K562 (cell line): Measurements from ENCODE around the gene RPL10A. TPM values are rescaled to one million over a fixed set of nuclear protein-coding genes. Genes with fewer than 3 reads are reported as not detected.
A peak's percentile ranks its signal among the peaks of the same experiment; 100 is the strongest.

ENCODE experiments used
- BCLAF1 ChIP-seq, 2 experiments: fragments of 450-650 bp in 1 of 2; IDR thresholded peaks; 2 replicates each; pipeline ENCODE4 v1.6.1; 2011 to 2017; ENCODE audit warnings: low read depth in 2 of 2, antibody characterized with exemption in 1 of 2, borderline replicate concordance in 1 of 2, low read length in 1 of 2, mild to moderate bottlenecking in 1 of 2, mixed read lengths in 1 of 2; ENCODE audit not compliant: control insufficient read depth in 1 of 2
- DLX4 ChIP-seq: fragments of 250-450 bp; sonication (Bioruptor Pico); IDR thresholded peaks from 2 replicates; pipeline ENCODE4 v1.6.1; 2021; ENCODE audit warnings: mild to moderate bottlenecking
- E2F1 ChIP-seq: sonication (generic); formaldehyde crosslinking; IDR thresholded peaks from 2 replicates; pipeline ENCODE4 v1.8.1; 2023; ENCODE audit warnings: mild to moderate bottlenecking, missing genetic modification reagents, moderate library complexity
- EWSR1 ChIP-seq: fragments of 450-650 bp; IDR thresholded peaks from 2 replicates; pipeline ENCODE4 v1.6.1; 2018; ENCODE audit warnings: borderline replicate concordance, mild to moderate bottlenecking, low read depth, moderate library complexity; ENCODE audit not compliant: partially characterized antibody
- FOSL1 ChIP-seq: fragments of 200-800 bp; sonication (Bioruptor generic); conservative IDR thresholded peaks from 2 replicates; pipeline ENCODE4 v1.6.1; 2016; ENCODE audit warnings: missing genetic modification characterization, missing compliant biosample characterization
- ILF3 ChIP-seq: fragments of 450-650 bp; IDR thresholded peaks from 2 replicates; pipeline ENCODE4 v1.6.1; 2018; ENCODE audit warnings: antibody characterized with exemption, mild to moderate bottlenecking, moderate library complexity, borderline replicate concordance
- JUND ChIP-seq, 2 experiments: IDR thresholded peaks; 2 replicates in 1 of 2; 3 replicates in 1 of 2; pipeline ENCODE4 v1.6.1; 2011; ENCODE audit warnings: borderline replicate concordance in 2 of 2, low read depth in 2 of 2, low read length in 2 of 2, improper control_type of control experiment in 1 of 2, missing biosample characterization in 1 of 2, missing genetic modification characterization in 1 of 2, missing genetic modification reagents in 1 of 2
- MAZ ChIP-seq, 2 experiments: fragments of 450-650 bp in 1 of 2; sonication (generic) in 1 of 2; formaldehyde crosslinking; IDR thresholded peaks in 1 of 2; conservative IDR thresholded peaks in 1 of 2; 2 replicates each; pipeline versions ENCODE4 v1.4.0 to v1.5.0; 2020; ENCODE audit warnings: mild to moderate bottlenecking in 1 of 2, missing genetic modification reagents in 1 of 2
- MBD1 ChIP-seq: fragments of 250-450 bp; sonication (Bioruptor Pico); IDR thresholded peaks from 2 replicates; pipeline ENCODE4 v1.8.0; 2022; ENCODE audit warnings: inconsistent platforms
- MIER1 ChIP-seq: fragments of 450-650 bp; IDR thresholded peaks from 2 replicates; pipeline ENCODE4 v1.6.1; 2016; ENCODE audit warnings: antibody characterized with exemption, mild to moderate bottlenecking, low read depth
- POLR2A ChIP-seq: fragments of 450-650 bp; conservative IDR thresholded peaks from 2 replicates; pipeline ENCODE4 v1.6.1; 2016
- RBM39 ChIP-seq: fragments of 200-400 bp; formaldehyde crosslinking; optimal IDR thresholded peaks from 2 replicates; pipeline ENCODE3; 2018; ENCODE audit warnings: low read depth, low read length
- SIN3A ChIP-seq, 2 experiments: fragments of 150-350 bp in 1 of 2; IDR thresholded peaks; 2 replicates each; pipeline ENCODE4 v1.6.1; 2011 to 2016; ENCODE audit warnings: borderline replicate concordance in 2 of 2, low read depth in 2 of 2, low read length in 2 of 2, mild to moderate bottlenecking in 2 of 2, moderate library complexity in 2 of 2; ENCODE audit not compliant: control insufficient read depth in 1 of 2
- SREBF2 ChIP-seq: sonication (generic); formaldehyde crosslinking; IDR thresholded peaks from 2 replicates; pipeline ENCODE4 v1.4.0; 2020; ENCODE audit warnings: mild to moderate bottlenecking, missing genetic modification reagents
- TFE3 ChIP-seq: fragments of 450-650 bp; formaldehyde crosslinking; IDR thresholded peaks from 2 replicates; pipeline ENCODE4 v1.4.0; 2020; ENCODE audit warnings: mild to moderate bottlenecking, mixed read lengths
- THRAP3 ChIP-seq: fragments of 450-650 bp; IDR thresholded peaks from 2 replicates; pipeline ENCODE4 v1.6.1; 2016; ENCODE audit warnings: mild to moderate bottlenecking, inconsistent platforms, borderline replicate concordance
- U2AF2 ChIP-seq: fragments of 200-400 bp; formaldehyde crosslinking; optimal IDR thresholded peaks from 2 replicates; pipeline ENCODE3; 2017; ENCODE audit warnings: low read depth, mild to moderate bottlenecking, low read length
- ZNF668 ChIP-seq: fragments of 250-450 bp; sonication (Bioruptor Pico); IDR thresholded peaks from 2 replicates; pipeline ENCODE4 v1.8.0; 2022; ENCODE audit warnings: mild to moderate bottlenecking, inconsistent platforms
- polyA plus RNA-seq, 8 experiments: library from polyadenylated mRNA; depleted of rRNA in 4 of 8; stranded (reverse) in 5 of 8; unstranded in 3 of 8; fragments of >200 nt; fragmentation: Nextera tagmentation in 2 of 8; fragmentation: Illumina TruSeq in 1 of 8; extraction: Ambion mirVana in 2 of 8; extraction: Trizol in 1 of 8; gene quantifications; 2 replicates each; pipeline versions ENCODE4 v1.2.1 to v1.2.3, GENCODE V29; 2011 to 2014; ENCODE audit warnings: inconsistent platforms in 1 of 8, missing spikeins in 1 of 8
- total RNA-seq, 7 experiments: library from RNA; depleted of rRNA in 6 of 7; stranded (reverse); fragments of >200 nt in 6 of 7; fragmentation: Illumina TruSeq in 2 of 7; extraction: Trizol in 2 of 7; gene quantifications; 2 replicates each; pipeline versions ENCODE4 v1.2.1 to v1.2.3, GENCODE V29; 2011 to 2021; ENCODE audit warnings: low replicate concordance in 1 of 7

The RPL10A gene
- total and polyA plus RNA-seq, 9 of the 15 experiments (the other 6 are each of a cell fraction or from before 2014, with no cell fraction given): 1,589 to 3,237 (median 2,116) TPM

GRCh38 chr6:35449287-35449881 lies 18.8 kb upstream of the RPL10A start (continued):
- TF ChIP-seq BCLAF1 (IDR thresholded peaks at IDR 0.05; ENCODE audit: borderline replicate concordance in 1 of 2, control insufficient read depth in 1 of 2, low read depth in 2 of 2, low read length in 1 of 2): no peak
- no peak for TF ChIP-seq ILF3
- no peak for TF ChIP-seq ZNF668 (CRISPR knock-in tag)
- TF ChIP-seq MIER1: no peak
- TF ChIP-seq SIN3A (IDR thresholded peaks at IDR 0.05; ENCODE audit: borderline replicate concordance in 2 of 2, control insufficient read depth in 1 of 2, low read depth in 2 of 2, low read length in 2 of 2): no peak
- TF ChIP-seq POLR2A: no peak
- 0 out of 2 replicates have a peak, but pooled peaks have one; percentile 25 for TF ChIP-seq E2F1 (CRISPR knock-in tag)
- TF ChIP-seq EWSR1: no peak
- TF ChIP-seq DLX4 (CRISPR knock-in tag): no peak
- TF ChIP-seq U2AF2: no peak
- no peak for TF ChIP-seq FOSL1 (tag)
- no peak for TF ChIP-seq JUND (IDR thresholded peaks at IDR 0.05; ENCODE audit: borderline replicate concordance, low read depth, low read length)
- TF ChIP-seq JUND (tag; IDR thresholded peaks at IDR 0.05; ENCODE audit: borderline replicate concordance, low read depth, low read length): no peak
- TF ChIP-seq SREBF2: no peak
- TF ChIP-seq MAZ (CRISPR knock-in tag; conservative IDR thresholded peaks at IDR 0.05 in 1 of 2, IDR thresholded peaks at IDR 0.05 in 1 of 2): peak in 1 of 2 experiments; percentile 46; a peak in 2 of 4 replicates
- no peak for TF ChIP-seq RBM39
- no peak for TF ChIP-seq MBD1
- no peak for TF ChIP-seq TFE3 (CRISPR knock-in tag)
- peak; percentile 67; the same call in 1 of the 2 replicates for TF ChIP-seq THRAP3
